CD14-positive monocyte (primary cell): ENCODE measurements around the gene APH1B. TPM values are rescaled to one million over a fixed set of nuclear protein-coding genes. Genes with fewer than 3 reads are reported as not detected.

ENCODE experiments used
- DNase-seq, 3 donors: peaks; one replicate each; pipeline ENCODE4 v3.0.0-alpha.2; 2011 to 2022
- H2AFZ ChIP-seq: 2 replicates; pipeline ENCODE4 v1.6.0; 2012; ENCODE audit warnings: mild to moderate bottlenecking, low read depth, low read length, inconsistent platforms; ENCODE audit not compliant: insufficient read depth, poor library complexity, severe bottlenecking
- H3K27ac ChIP-seq, 2 donors: 1 replicate in 1 of 2; 2 replicates in 1 of 2; pipeline ENCODE4 v1.5.1; 2012 to 2013; ENCODE audit warnings: low read length in 2 of 2, control low read depth in 1 of 2, inconsistent platforms in 1 of 2, low read depth in 1 of 2, mild to moderate bottlenecking in 1 of 2
- H3K27me3 ChIP-seq, 2 donors: one replicate each; pipeline versions ENCODE4 v1.6.0 to v1.6.1; 2011 to 2013; ENCODE audit warnings: low read length in 2 of 2; ENCODE audit not compliant: control insufficient read depth in 2 of 2, insufficient read depth in 2 of 2
- H3K36me3 ChIP-seq, 2 donors: replicated peaks in 1 of 2; 1 replicate in 1 of 2; 2 replicates in 1 of 2; pipeline versions ENCODE4 v1.5.1 to v1.6.1; 2012 to 2013; ENCODE audit warnings: low read length in 2 of 2, control low read depth in 1 of 2, inconsistent platforms in 1 of 2, mild to moderate bottlenecking in 1 of 2; ENCODE audit not compliant: insufficient read depth in 2 of 2, control insufficient read depth in 1 of 2
- H3K4me1 ChIP-seq, 2 donors: 1 replicate in 1 of 2; 2 replicates in 1 of 2; pipeline versions ENCODE4 v1.5.1 to v1.6.1; 2012 to 2013; ENCODE audit warnings: low read length in 2 of 2, control low read depth in 1 of 2, inconsistent platforms in 1 of 2, mild to moderate bottlenecking in 1 of 2, moderate library complexity in 1 of 2; ENCODE audit not compliant: insufficient read depth in 2 of 2, control insufficient read depth in 1 of 2
- H3K4me2 ChIP-seq: replicated peaks from 2 replicates; pipeline ENCODE3; 2012; ENCODE audit warnings: low read length, moderate library complexity, mild to moderate bottlenecking; ENCODE audit not compliant: poor library complexity, severe bottlenecking; ENCODE audit errors: extremely low read depth
- H3K4me3 ChIP-seq, 3 experiments: fragments of 200-600 bp in 1 of 3; sonication (generic) in 1 of 3; replicated peaks in 1 of 3; 1 replicate in 2 of 3; 2 replicates in 1 of 3; pipeline ENCODE4 v1.5.1; 2011 to 2013; ENCODE audit warnings: low read length in 3 of 3, mild to moderate bottlenecking in 3 of 3, control low read depth in 2 of 3, low read depth in 2 of 3, inconsistent platforms in 1 of 3, moderate library complexity in 1 of 3
- H3K79me2 ChIP-seq: 2 replicates; pipeline ENCODE4 v1.6.0; 2012; ENCODE audit warnings: mild to moderate bottlenecking, control low read depth, inconsistent platforms, low read length, moderate library complexity; ENCODE audit not compliant: insufficient read depth
- H3K9ac ChIP-seq: 2 replicates; pipeline ENCODE4 v1.6.0; 2017; ENCODE audit warnings: low read length, mild to moderate bottlenecking; ENCODE audit not compliant: insufficient read depth, poor library complexity, severe bottlenecking
- H3K9me3 ChIP-seq, 2 donors: replicated peaks in 1 of 2; 1 replicate in 1 of 2; 2 replicates in 1 of 2; pipeline versions ENCODE4 v1.5.1 to v1.6.1; 2012 to 2013; ENCODE audit warnings: low read length in 2 of 2, control low read depth in 1 of 2; ENCODE audit not compliant: control insufficient read depth in 1 of 2, insufficient read depth in 1 of 2
- H4K20me1 ChIP-seq: 2 replicates; pipeline ENCODE4 v1.6.0; 2012; ENCODE audit warnings: mild to moderate bottlenecking, low read length, control low read depth, moderate library complexity; ENCODE audit not compliant: insufficient read depth
- H3K27ac Mint-ChIP-seq, 7 donors: one replicate each; pipeline ENCODE4 v1.8.0; 2020; ENCODE audit warnings: mild to moderate bottlenecking in 7 of 7, mixed read lengths in 7 of 7, moderate library complexity in 6 of 7, inconsistent platforms in 2 of 7
- H3K27me3 Mint-ChIP-seq, 3 donors: one replicate each; pipeline ENCODE4 v1.8.0; 2021 to 2022; ENCODE audit warnings: low read depth in 3 of 3, mild to moderate bottlenecking in 3 of 3, mixed read lengths in 3 of 3, moderate library complexity in 3 of 3, inconsistent platforms in 1 of 3
- H3K36me3 Mint-ChIP-seq, 2 donors: one replicate each; pipeline ENCODE4 v1.8.0; 2020; ENCODE audit warnings: mixed read lengths in 2 of 2, inconsistent platforms in 1 of 2, mild to moderate bottlenecking in 1 of 2
- H3K4me1 Mint-ChIP-seq: one replicate; pipeline ENCODE4 v1.8.0; 2020; ENCODE audit warnings: mild to moderate bottlenecking, mixed read lengths
- H3K4me3 Mint-ChIP-seq, 2 donors: one replicate each; pipeline ENCODE4 v1.8.0; 2020; ENCODE audit warnings: mild to moderate bottlenecking in 2 of 2, mixed read lengths in 2 of 2, moderate library complexity in 1 of 2
- H3K9me3 Mint-ChIP-seq, 7 donors: one replicate each; pipeline ENCODE4 v1.8.0; 2020 to 2022; ENCODE audit warnings: mixed read lengths in 7 of 7, mild to moderate bottlenecking in 6 of 7, moderate library complexity in 6 of 7, inconsistent platforms in 2 of 7
- CTCF ChIP-seq: fragments of 200-600 bp; IDR thresholded peaks from one replicate; pipeline ENCODE4 v1.8.0; 2022; ENCODE audit warnings: antibody characterized with exemption, mild to moderate bottlenecking
- WGBS: methylation state at CpG from one replicate; pipeline ENCODE4 v1.1.5; 2013; ENCODE audit warnings: missing lambda C conversion rate; ENCODE audit not compliant: insufficient coverage; 5-methylcytosine and 5-hydroxymethylcytosine counted together
- intact Hi-C, 2 donors: fragments of 100-400 bp; cut with micrococcal nuclease; formaldehyde crosslinking; loops; one replicate each; pipeline versions ENCODE4 v1.15.0 to v1.15.1; 2023
- polyA plus RNA-seq, 3 donors: library from polyadenylated mRNA; depleted of rRNA in 1 of 3; unstranded in 2 of 3; stranded (reverse) in 1 of 3; fragments of 300-500 nt in 2 of 3; fragments of >200 nt in 1 of 3; fragmentation: Illumina TruSeq in 2 of 3; gene quantifications; 1 replicate in 2 of 3; 2 replicates in 1 of 3; pipeline ENCODE4 v1.2.3, GENCODE V29; 2012 to 2021

The APH1B gene
- polyA plus RNA-seq, 3 donors, result 13.6 to 57.1 (median 54.8) TPM

GRCh38 chr15:63251701-63252100, 25.7 kb upstream of the APH1B start:
- peaks cover 56 to 80% of the 10 kb centered on the region in 2 donors for H3K36me3 ChIP-seq
- H3K4me3 Mint-ChIP-seq, result no peak overlapping the region
- H3K36me3 Mint-ChIP-seq, result peaks cover 69 to 72% of the 10 kb centered on the region in 2 donors
- H3K27ac ChIP-seq, result no peak overlapping the region
- peaks cover 53% of the 10 kb centered on the region for H3K79me2 ChIP-seq
- H3K9me3 Mint-ChIP-seq, result peaks cover 0 to 3% (median 1%) of the 10 kb centered on the region in 7 donors
- no peak overlapping the region for H3K4me3 ChIP-seq
- H3K4me2 ChIP-seq, result no peak overlapping the region
- H3K27me3 ChIP-seq, result no peaks in the 10 kb centered on the region
- no peak overlapping the region for H3K9ac ChIP-seq
- no CpG with 5 or more reads among the region's 2 CpGs for WGBS
- peaks cover 17% of the 10 kb centered on the region for H3K4me1 Mint-ChIP-seq
- intact Hi-C loops, result no loop called here
- H3K27ac Mint-ChIP-seq, result no peak overlapping the region
- no peak for DNase-seq
- no peaks in the 10 kb centered on the region for H3K27me3 Mint-ChIP-seq
- peaks cover 60% of the 10 kb centered on the region for H4K20me1 ChIP-seq
- H3K4me1 ChIP-seq, result peaks cover 15 to 16% of the 10 kb centered on the region in 2 donors
- no peak overlapping the region for H2AFZ ChIP-seq
- no peaks in the 10 kb centered on the region for H3K9me3 ChIP-seq
- TF ChIP-seq CTCF, result no peak

GRCh38 chr15:63252292-63252691, 25.1 kb upstream of the APH1B start:
- Mint-ChIP-seq H3K36me3 (peaks cover 72% of the 10 kb centered on the region in 2 donors), H3K27me3 (no peaks in the 10 kb centered on the region), H3K4me1 (peaks cover 12% of the 10 kb centered on the region), H3K27ac (no peak overlapping the region), H3K9me3 (no peaks in the 10 kb centered on the region), H3K4me3 (no peak overlapping the region)
- H3K9me3 ChIP-seq, result no peaks in the 10 kb centered on the region
- H3K4me1 ChIP-seq, result peaks cover 11 to 13% of the 10 kb centered on the region in 2 donors
- H3K36me3 ChIP-seq, result peaks cover 60 to 85% of the 10 kb centered on the region in 2 donors
- no peak overlapping the region for H3K4me2 ChIP-seq
- intact Hi-C loops, result no loop called here
- TF ChIP-seq CTCF, result no peak
- peaks cover 62% of the 10 kb centered on the region for H4K20me1 ChIP-seq
- no peak overlapping the region for H2AFZ ChIP-seq
- H3K27me3 ChIP-seq, result no peaks in the 10 kb centered on the region
- no peak overlapping the region for H3K4me3 ChIP-seq
- H3K9ac ChIP-seq, result no peak overlapping the region
- no peak overlapping the region for H3K27ac ChIP-seq
- WGBS, result no CpG with 5 or more reads among the region's 2 CpGs
- no peak for DNase-seq
- H3K79me2 ChIP-seq, result peaks cover 53% of the 10 kb centered on the region
